Esophagus mucosa (tissue), 1 donor: ENCODE measurements around the gene RPS16. TPM values are rescaled to one million over a fixed set of nuclear protein-coding genes. Genes with fewer than 3 reads are reported as not detected.

Experiments
- ATAC-seq: fragments of 200-7000 bp; cut with Tn5 transposase; one replicate; pipeline ENCODE4 v1.9.1; 2020
- total RNA-seq: library from RNA; stranded (reverse); gene quantifications from one replicate; pipeline ENCODE4 v1.2.4, GENCODE V29; 2023
- donor health status: DM: yes; HTN: yes; CAD: no.

The RPS16 gene
- total RNA-seq, 1 donor from 2014 or later, result 2,374 TPM

DNA sequence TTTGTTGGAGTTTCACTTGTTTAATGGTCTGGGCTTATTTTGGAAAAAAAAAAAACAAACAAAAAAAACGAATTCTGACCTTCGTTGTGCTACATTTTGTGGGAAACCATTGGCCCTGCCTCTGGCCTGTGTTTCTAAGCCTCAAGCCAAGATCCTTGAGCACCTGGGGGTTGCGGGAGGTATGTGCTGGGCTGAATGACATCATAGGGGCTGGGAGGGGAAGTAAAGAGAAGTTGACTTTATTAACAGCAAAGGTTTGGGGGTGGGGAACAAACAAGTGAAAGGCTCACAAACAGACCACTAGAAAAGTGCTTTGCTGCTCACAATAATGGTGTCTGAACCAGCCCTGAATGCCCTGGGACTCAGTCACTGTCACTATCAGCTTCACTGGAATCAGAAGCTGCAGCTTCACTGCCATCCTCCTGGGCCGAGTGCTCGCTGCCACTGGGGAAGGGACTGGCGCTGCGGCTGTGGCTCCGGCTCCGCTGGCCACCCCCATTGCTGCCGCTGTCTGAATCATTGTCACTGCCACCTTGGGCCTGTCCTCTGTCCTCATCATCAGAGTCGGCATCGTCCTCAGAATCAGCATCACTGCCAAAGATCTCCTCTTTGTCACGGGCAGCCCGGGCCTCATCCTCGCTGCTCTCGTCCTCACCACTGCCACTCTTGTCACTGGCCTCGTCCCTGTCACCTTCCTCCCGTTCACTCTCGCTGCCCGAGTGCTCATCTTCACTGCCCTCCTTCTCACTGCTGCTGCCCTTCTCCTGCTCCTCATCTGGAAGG lies 49.9 kb downstream of the RPS16 start:
- no peak for ATAC-seq

DNA sequence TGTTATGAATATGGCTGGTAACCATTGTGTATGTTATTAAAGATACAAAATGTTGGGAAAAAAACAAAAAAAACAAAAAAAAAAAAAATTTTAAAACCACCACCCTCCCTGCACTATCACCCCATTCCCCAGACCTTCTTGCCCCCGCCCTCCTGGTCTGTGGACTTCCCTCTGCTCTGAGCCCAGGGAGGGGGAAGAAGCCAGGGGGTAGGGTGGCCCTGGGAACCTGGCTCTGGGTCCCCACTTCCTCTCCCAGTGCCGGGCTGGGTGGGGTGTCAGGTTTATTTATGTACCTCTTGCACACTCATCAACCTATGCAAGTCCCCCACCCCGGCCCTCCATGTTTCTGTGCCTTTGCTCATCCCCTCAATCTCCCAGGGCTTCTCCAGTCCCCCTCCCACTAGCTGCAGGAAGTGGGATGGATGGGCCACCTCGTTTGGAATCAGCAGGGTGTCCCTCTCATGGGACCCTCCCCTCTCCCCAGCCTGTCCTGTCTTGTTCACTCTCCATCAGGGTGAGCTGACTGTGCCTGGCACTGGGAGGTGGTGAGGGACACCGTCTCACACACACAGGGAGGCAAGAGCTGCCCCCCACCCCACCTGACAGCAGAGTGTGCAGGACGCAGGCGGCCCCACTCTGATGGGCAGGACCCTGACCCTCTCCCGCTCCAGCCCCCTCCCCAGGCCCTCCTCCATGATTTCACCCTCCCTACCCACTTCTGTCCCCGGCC lies 50.7 kb downstream of the RPS16 start:
- no peak for ATAC-seq

Other genes with a start within 250 kb of the RPS16 start
- gene NCCRP1, start 239.0 kb downstream of the RPS16 start, total RNA-seq, result 298 TPM
- gene SYCN, start 231.7 kb downstream of the RPS16 start, total RNA-seq, result not detected
- gene IFNL3, start 190.9 kb downstream of the RPS16 start, total RNA-seq, result not detected
- not detected for gene IFNL4, start 187.1 kb downstream of the RPS16 start, total RNA-seq
- gene IFNL2, start 167.6 kb downstream of the RPS16 start, total RNA-seq, result not detected
- not detected for gene IFNL1, start 139.5 kb downstream of the RPS16 start, total RNA-seq
- gene LRFN1, start 115.1 kb downstream of the RPS16 start, total RNA-seq, result 0.08 TPM
- 2.3 TPM for gene GMFG, start 99.9 kb downstream of the RPS16 start, total RNA-seq
- 53.3 TPM for gene SAMD4B, start 93.5 kb downstream of the RPS16 start, total RNA-seq
- 29.5 TPM for gene PAF1, start 44.8 kb downstream of the RPS16 start, total RNA-seq
- gene MED29, start 44.6 kb downstream of the RPS16 start, total RNA-seq, result 21.4 TPM
- 141 TPM for gene ZFP36, start 29.1 kb downstream of the RPS16 start, total RNA-seq
- 12.8 TPM for gene PLEKHG2, start 23.3 kb downstream of the RPS16 start, total RNA-seq
- 46.6 TPM for gene SUPT5H, start 9.6 kb upstream of the RPS16 start, total RNA-seq
- gene TIMM50, start 44.9 kb upstream of the RPS16 start, total RNA-seq, result 55.6 TPM
- gene DLL3, start 63.0 kb upstream of the RPS16 start, total RNA-seq, result not detected
- gene SELENOV, start 79.2 kb upstream of the RPS16 start, total RNA-seq, result not detected
- 0.20 TPM for gene EID2B, start 96.9 kb upstream of the RPS16 start, total RNA-seq
- 6.7 TPM for gene EID2, start 104.2 kb upstream of the RPS16 start, total RNA-seq
- not detected for gene LGALS13, start 166.6 kb upstream of the RPS16 start, total RNA-seq
- not detected for gene LGALS16, start 220.0 kb upstream of the RPS16 start, total RNA-seq